OCI-LY1 (cell line): Measurements from ENCODE around the gene SMARCAD1.

Experiments
- EZH2 ChIP-seq: fragments of 200-600 bp; sonication (generic), shearing (Covaris generic); IDR thresholded peaks from 2 replicates; pipeline ENCODE4 v1.8.0; 2017; ENCODE audit warnings: borderline replicate concordance, mixed run types, mild to moderate bottlenecking, antibody characterized with exemption, low read length, moderate library complexity, mixed read lengths
- TF ChIP-seq, protein P1 (sequence below): fragments of 200-600 bp; sonication (generic), shearing (Covaris generic); IDR thresholded peaks from 2 replicates; pipeline ENCODE4 v1.5.1; 2017; ENCODE audit warnings: mild to moderate bottlenecking, antibody characterized with exemption, low read length, moderate library complexity, mixed read lengths

- TF ChIP-seq, protein P1, sequence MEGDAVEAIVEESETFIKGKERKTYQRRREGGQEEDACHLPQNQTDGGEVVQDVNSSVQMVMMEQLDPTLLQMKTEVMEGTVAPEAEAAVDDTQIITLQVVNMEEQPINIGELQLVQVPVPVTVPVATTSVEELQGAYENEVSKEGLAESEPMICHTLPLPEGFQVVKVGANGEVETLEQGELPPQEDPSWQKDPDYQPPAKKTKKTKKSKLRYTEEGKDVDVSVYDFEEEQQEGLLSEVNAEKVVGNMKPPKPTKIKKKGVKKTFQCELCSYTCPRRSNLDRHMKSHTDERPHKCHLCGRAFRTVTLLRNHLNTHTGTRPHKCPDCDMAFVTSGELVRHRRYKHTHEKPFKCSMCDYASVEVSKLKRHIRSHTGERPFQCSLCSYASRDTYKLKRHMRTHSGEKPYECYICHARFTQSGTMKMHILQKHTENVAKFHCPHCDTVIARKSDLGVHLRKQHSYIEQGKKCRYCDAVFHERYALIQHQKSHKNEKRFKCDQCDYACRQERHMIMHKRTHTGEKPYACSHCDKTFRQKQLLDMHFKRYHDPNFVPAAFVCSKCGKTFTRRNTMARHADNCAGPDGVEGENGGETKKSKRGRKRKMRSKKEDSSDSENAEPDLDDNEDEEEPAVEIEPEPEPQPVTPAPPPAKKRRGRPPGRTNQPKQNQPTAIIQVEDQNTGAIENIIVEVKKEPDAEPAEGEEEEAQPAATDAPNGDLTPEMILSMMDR = no peak
- no peak for TF ChIP-seq EZH2
Measured at GRCh38 chr4:94253036-94253435, 45.4 kb downstream of the SMARCAD1 start.
